CD4-positive, alpha-beta T cell treated with Interferon alpha-2 for 1 hour (primary cell): ENCODE data around the gene CYB561D2.
"Not testable (repeated sequence)": the region's sequence is repeated elsewhere in the genome, so short reads cannot be mapped to it uniquely, and the experiment has no call there.

Source experiments
- DNase-seq, 2 donors: peaks; one replicate each; pipeline ENCODE4 v3.0.0-alpha.2; 2020 to 2022

Gene CYB561D2, protein sequence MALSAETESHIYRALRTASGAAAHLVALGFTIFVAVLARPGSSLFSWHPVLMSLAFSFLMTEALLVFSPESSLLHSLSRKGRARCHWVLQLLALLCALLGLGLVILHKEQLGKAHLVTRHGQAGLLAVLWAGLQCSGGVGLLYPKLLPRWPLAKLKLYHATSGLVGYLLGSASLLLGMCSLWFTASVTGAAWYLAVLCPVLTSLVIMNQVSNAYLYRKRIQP

GRCh38 chr3:50350527-50351322, at the start of gene CYB561D2, which contains the start of gene NPRL2:
TSS of gene CYB561D2 (plus strand) at chr3:50350862. CDS start at chr3:50351434, 572 bp downstream.
TSS of gene NPRL2 (minus strand) at chr3:50350775. CDS start at chr3:50350652, 123 bp downstream.
- peak; percentile 98 to 99 for DNase-seq

DNA sequence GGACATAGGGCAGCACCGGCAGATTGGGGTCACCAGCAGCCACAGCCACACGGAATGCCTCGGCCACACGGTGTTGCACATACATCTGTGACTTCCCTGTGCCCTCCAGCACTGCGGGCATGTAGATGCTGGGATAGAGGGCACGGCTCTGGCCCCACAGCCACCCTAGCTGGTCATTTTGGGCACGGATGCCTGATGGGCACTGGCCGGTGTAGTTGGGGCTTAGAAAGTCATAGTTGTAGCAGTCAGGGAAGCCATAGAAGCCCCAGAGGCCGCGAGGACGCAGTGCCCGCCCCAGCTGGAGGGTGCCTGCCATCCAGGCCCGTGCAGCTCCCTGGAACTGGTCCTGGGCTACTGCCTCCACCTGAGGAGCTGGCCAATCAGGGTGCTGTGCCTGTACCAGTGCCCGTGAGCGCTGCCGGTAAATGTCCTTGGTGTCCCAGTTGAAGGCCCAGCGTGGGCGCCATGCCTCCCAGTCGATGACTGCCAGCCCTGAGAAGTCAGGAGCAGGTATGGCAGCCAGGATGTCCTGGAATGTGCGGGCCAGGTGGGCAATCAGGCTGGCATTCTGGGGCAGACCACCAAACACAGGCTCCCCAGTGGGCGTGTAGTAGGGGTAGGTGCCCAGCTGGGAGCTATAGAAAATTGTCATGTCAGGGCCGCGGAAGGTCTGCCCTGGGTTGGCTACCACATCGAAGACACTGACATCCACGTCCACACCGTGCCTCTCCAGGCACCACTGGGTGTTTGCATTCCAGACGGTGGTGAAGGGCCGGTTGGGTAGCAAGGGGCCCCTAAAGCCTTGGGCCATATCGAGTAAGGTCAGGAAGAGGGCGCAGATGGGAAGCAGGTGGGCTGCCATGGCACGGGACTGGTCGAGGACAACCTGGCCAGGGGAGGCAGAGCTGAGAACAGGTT, 48.3 kb upstream of the CYB561D2 start:
- DNase-seq, result no peak

GRCh38 chr3:50303013-50303815, 47.4 kb upstream of the CYB561D2 start, which contains the start of gene HYAL1:
TSS of gene HYAL1 (minus strand) at chr3:50303574. CDS start at chr3:50302956, 618 bp downstream.
- DNase-seq, result no peak

GRCh38 chr3:50304601-50305000, 46.1 kb upstream of the CYB561D2 start:
- no peak for DNase-seq

- DNase-seq, result not testable (repeated sequence)
Observed at GRCh38 chr3:50312041-50312440, 38.6 kb upstream of the CYB561D2 start.

- no peak for DNase-seq
Observed at GRCh38 chr3:50314342-50314741, 36.3 kb upstream of the CYB561D2 start.

GRCh38 chr3:50314816-50315215, 35.8 kb upstream of the CYB561D2 start:
- DNase-seq, result no peak

DNA sequence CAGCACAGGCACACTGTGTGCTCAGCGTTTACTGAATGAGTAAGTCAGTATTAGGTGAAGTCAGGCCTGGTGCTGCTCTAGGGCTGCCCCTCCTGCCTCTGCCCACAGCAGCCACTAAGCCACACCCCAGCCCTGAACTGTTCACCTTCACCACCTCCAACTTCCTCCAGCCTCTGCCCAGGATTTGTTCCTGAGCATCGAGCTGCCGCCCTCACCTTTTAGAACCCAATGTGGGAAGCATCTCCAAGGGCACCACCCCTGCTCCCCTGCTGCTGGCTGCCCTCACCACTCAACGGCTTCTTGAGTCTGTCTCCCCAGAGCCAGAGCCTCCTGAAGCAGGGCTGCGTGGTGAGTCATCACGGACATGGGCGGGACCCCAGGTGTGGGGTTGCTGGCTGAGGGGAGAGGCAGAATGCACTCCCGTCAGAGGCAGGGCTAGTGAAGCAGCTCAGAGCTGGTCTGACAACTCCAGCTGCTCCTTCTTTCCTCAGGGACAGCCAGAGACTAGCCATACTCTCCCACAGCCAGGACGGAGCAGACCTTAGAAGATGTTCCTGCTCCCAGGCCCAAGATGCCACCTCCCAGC, 33.9 kb upstream of the CYB561D2 start:
- DNase-seq, result peak; percentile 53 to 77

GRCh38 chr3:50317300-50317699, 33.4 kb upstream of the CYB561D2 start:
- DNase-seq, result no peak

DNA sequence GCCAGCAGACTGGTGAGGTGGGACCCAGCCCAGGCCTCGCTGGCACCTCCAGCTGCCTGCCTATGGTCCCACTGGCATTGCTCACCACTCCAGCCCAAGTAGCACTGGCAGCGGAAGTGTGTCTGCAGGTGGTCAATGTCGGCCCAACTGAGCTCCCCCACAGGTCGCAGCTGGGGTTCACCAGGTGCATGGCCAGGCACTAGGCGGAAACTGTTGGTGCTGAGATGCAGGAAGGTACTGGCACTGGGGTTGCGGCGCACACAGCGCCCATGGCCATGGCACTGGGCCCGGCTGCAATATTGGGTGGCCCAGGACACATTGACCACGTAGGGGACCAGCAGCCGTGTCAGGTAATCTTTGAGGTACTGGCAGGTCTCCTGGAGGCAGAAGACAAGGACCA, 32.5 kb upstream of the CYB561D2 start:
- DNase-seq, result no peak

GRCh38 chr3:50318615-50319014, 32.0 kb upstream of the CYB561D2 start:
- no peak for DNase-seq

- no peak for DNase-seq
Observed at GRCh38 chr3:50319181-50319893, 31.3 kb upstream of the CYB561D2 start.

GRCh38 chr3:50319894-50320625, 30.6 kb upstream of the CYB561D2 start:
- DNase-seq, result no peak

- peak in 1 of 2 donors; percentile 69 for DNase-seq
Observed at GRCh38 chr3:50320853-50321335, 29.8 kb upstream of the CYB561D2 start.

- peak; percentile 82 to 87 for DNase-seq
Observed at GRCh38 chr3:50321336-50322114, 29.1 kb upstream of the CYB561D2 start.

GRCh38 chr3:50322115-50322385, 28.6 kb upstream of the CYB561D2 start:
- no peak for DNase-seq

DNA sequence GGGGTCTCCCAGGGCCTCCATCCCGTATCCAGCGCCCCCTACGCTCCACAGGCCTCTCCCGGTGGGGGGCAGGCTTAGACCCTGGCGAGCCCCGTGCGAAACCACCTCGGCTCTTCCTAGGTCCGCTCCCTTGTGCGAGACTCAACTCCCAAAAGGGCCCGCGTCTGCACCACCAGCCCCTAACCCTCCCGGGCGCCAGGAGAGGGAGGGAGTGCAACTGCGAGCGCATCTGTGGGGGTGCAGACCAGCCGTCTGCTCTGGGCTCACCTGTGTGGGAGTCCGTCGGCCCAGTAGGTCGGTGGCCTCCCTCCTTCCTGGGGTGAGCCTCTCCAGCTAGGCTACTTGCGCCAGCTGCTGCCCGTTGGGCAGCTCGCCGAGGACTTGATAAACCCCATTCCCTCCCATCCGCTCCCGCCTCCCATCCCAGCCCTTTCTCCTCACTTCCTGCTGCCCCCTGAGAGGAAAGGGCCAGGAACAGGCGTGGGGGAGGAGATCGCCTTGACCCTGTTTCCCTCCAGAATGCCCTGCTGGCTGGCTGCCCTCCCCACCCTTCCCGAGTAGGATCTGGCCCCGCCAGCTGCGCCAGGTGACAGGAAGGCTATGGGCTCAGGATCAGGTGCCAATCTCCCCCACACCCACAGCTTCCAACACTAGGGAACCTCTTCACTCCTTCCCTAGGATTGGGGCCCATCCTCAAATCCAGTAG, 28.1 kb upstream of the CYB561D2 start, which contains the start of gene HYAL2:
Gene HYAL2, minus strand, starts transcription at position 360 of the 706 bp plus-strand sequence. CDS start 2,256 bp downstream, outside the sequence.
- no peak for DNase-seq

GRCh38 chr3:50323092-50323600, 27.5 kb upstream of the CYB561D2 start:
- DNase-seq, result no peak
